Measurements from ENCODE around the gene ARHGEF6. TPM values are rescaled to one million over a fixed set of nuclear protein-coding genes. Genes with fewer than 3 reads are reported as not detected.

The ARHGEF6 gene
- total and polyA plus RNA-seq, 8 donors: 1.7 to 22.9 (median 8.1) TPM

DNA sequence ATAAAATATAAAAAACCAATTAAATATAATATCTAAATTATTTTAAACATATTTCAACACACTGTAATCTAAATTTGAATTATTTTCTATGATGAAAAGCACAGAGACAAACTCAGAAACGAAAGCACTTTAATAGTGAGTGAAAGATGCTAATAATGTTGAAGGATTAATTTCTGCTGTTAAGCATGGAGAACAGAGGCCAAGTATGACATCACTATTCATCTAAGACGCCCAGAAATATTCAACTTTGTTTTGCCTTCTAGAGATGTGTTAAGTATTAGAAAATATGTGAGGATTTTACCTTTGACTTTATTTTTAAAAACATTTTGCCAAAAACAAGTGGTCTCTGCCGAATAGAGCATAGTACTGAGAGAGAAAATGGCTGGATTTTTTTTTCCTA lies 19.3 kb downstream of the ARHGEF6 start:
- no peak for TF ChIP-seq EP300 (IDR thresholded peaks at IDR 0.05)
- TF ChIP-seq POLR2A (IDR thresholded peaks at IDR 0.05): no peak
- TF ChIP-seq, protein P1, sequence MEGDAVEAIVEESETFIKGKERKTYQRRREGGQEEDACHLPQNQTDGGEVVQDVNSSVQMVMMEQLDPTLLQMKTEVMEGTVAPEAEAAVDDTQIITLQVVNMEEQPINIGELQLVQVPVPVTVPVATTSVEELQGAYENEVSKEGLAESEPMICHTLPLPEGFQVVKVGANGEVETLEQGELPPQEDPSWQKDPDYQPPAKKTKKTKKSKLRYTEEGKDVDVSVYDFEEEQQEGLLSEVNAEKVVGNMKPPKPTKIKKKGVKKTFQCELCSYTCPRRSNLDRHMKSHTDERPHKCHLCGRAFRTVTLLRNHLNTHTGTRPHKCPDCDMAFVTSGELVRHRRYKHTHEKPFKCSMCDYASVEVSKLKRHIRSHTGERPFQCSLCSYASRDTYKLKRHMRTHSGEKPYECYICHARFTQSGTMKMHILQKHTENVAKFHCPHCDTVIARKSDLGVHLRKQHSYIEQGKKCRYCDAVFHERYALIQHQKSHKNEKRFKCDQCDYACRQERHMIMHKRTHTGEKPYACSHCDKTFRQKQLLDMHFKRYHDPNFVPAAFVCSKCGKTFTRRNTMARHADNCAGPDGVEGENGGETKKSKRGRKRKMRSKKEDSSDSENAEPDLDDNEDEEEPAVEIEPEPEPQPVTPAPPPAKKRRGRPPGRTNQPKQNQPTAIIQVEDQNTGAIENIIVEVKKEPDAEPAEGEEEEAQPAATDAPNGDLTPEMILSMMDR (IDR thresholded peaks at IDR 0.05): no peak
- no peak for TF ChIP-seq POLR2AphosphoS5 (IDR thresholded peaks at IDR 0.05)
- peaks cover 0 to 2% (median 0%) of the 10 kb centered on the region in 3 donors for H3K27me3 ChIP-seq
- 57 to 77% (median 63%) methylated on average over 3 of the region's 3 CpGs for WGBS, 5 donors
- H3K36me3 ChIP-seq: no peaks in the 10 kb centered on the region
- H3K4me1 ChIP-seq: peaks cover 0 to 14% (median 6%) of the 10 kb centered on the region in 4 donors
- no peak overlapping the region for H3K27ac ChIP-seq
- DNase-seq: peak in 1 of 2 donors; percentile 16
- no peak overlapping the region for H3K4me3 ChIP-seq
- intact Hi-C loops (cut with DNase I; ENCODE audit: low total_unique reads): no loop called here
- H3K9me3 ChIP-seq: peaks cover 0 to 7% (median 0%) of the 10 kb centered on the region in 4 donors

DNA sequence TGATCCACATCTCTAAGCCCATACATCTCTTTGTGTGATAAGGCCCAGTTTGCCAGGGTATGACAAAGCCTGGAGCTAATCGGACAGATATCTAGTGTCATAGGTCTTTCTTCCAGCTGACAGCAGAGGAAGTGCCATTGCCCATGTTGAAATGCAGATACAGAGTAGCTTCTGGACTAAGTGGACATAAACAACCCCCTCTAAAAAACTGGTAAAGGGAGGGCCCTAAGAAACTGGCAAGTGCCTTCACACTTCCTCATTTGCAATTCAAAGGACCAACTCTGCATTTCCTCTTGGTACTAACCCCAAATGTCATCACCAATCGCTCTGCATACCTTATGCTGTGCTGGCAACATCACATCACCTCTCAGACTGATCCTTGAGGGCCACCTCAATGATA lies 20.8 kb downstream of the ARHGEF6 start:
- TF ChIP-seq, protein P1 (IDR thresholded peaks at IDR 0.05): no peak
- TF ChIP-seq EP300 (IDR thresholded peaks at IDR 0.05): no peak
- TF ChIP-seq POLR2AphosphoS5 (IDR thresholded peaks at IDR 0.05): no peak
- no peak for TF ChIP-seq POLR2A (IDR thresholded peaks at IDR 0.05)
- H3K27ac ChIP-seq: no peak overlapping the region
- H3K4me3 ChIP-seq: no peak overlapping the region
- H3K4me1 ChIP-seq: peaks cover 0 to under 1% (median 0%) of the 10 kb centered on the region in 4 donors
- H3K27me3 ChIP-seq: peaks cover 0 to 2% (median 0%) of the 10 kb centered on the region in 3 donors
- intact Hi-C loops (cut with DNase I; ENCODE audit: low total_unique reads): no loop called here
- H3K9me3 ChIP-seq: peaks cover 0 to 7% (median 0%) of the 10 kb centered on the region in 4 donors
- DNase-seq: peak in 1 of 2 donors; percentile 12
- 50 to 83% (median 63%) methylated on average over 2 of the region's 2 CpGs for WGBS, 5 donors
- H3K36me3 ChIP-seq: no peaks in the 10 kb centered on the region

DNA sequence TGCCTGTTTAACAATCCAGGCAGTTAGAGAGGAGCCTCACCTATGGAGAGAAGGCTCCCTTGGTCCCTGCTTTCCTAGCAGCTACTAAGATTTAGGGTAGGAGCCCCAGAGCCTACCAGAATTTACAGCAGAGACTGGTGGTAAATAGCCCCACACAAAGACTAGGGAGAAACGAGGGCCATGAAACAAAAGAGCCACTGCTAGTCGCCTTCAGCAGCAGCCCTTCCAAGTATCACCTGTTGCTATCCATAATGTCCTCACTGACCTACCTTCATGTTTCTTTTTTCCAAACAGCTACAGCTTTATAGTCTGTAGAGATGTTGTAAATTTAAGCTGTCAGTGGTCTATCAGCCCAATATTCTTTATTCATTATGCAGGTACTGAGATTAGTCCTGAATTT lies 25.3 kb downstream of the ARHGEF6 start:
- no peak for DNase-seq
- Histone ChIP-seq H3K27ac (no peak overlapping the region), H3K36me3 (no peaks in the 10 kb centered on the region), H3K4me3 (no peak overlapping the region), H3K9me3 (no peaks in the 10 kb centered on the region), H3K27me3 (no peaks in the 10 kb centered on the region), H3K4me1 (peaks cover 0 to 11% (median 4%) of the 10 kb centered on the region in 4 donors)
- 64 to 85% (median 73%) methylated on average over 2 of the region's 2 CpGs for WGBS, 5 donors
- intact Hi-C loops (cut with DNase I; ENCODE audit: low total_unique reads): no loop called here
- no peak for TF ChIP-seq EP300 (IDR thresholded peaks at IDR 0.05)
- no peak for TF ChIP-seq POLR2AphosphoS5 (IDR thresholded peaks at IDR 0.05)
- TF ChIP-seq, protein P1 (IDR thresholded peaks at IDR 0.05): no peak
- no peak for TF ChIP-seq POLR2A (IDR thresholded peaks at IDR 0.05)

GRCh38 chrX:136754651-136755050 lies 26.1 kb downstream of the ARHGEF6 start:
- no peaks in the 10 kb centered on the region for H3K9me3 ChIP-seq
- intact Hi-C loops (cut with DNase I; ENCODE audit: low total_unique reads): no loop called here
- peaks cover 0 to 16% (median 6%) of the 10 kb centered on the region in 4 donors for H3K4me1 ChIP-seq
- no peaks in the 10 kb centered on the region for H3K36me3 ChIP-seq
- no peak for TF ChIP-seq EP300 (IDR thresholded peaks at IDR 0.05)
- TF ChIP-seq, protein P1 (IDR thresholded peaks at IDR 0.05): no peak
- no peak for TF ChIP-seq POLR2AphosphoS5 (IDR thresholded peaks at IDR 0.05)
- TF ChIP-seq POLR2A (IDR thresholded peaks at IDR 0.05): no peak
- H3K4me3 ChIP-seq: no peak overlapping the region
- H3K27ac ChIP-seq: no peak overlapping the region
- peak in 1 of 2 donors; percentile 26 for DNase-seq
- 77 to 89% (median 86%) methylated on average over 2 to 3 of the region's 3 CpGs for WGBS, 5 donors
- H3K27me3 ChIP-seq: no peaks in the 10 kb centered on the region

All from stomach (tissue), 9 donors.